Measurements from ENCODE around the gene USP25.

USP25 gene

DNA sequence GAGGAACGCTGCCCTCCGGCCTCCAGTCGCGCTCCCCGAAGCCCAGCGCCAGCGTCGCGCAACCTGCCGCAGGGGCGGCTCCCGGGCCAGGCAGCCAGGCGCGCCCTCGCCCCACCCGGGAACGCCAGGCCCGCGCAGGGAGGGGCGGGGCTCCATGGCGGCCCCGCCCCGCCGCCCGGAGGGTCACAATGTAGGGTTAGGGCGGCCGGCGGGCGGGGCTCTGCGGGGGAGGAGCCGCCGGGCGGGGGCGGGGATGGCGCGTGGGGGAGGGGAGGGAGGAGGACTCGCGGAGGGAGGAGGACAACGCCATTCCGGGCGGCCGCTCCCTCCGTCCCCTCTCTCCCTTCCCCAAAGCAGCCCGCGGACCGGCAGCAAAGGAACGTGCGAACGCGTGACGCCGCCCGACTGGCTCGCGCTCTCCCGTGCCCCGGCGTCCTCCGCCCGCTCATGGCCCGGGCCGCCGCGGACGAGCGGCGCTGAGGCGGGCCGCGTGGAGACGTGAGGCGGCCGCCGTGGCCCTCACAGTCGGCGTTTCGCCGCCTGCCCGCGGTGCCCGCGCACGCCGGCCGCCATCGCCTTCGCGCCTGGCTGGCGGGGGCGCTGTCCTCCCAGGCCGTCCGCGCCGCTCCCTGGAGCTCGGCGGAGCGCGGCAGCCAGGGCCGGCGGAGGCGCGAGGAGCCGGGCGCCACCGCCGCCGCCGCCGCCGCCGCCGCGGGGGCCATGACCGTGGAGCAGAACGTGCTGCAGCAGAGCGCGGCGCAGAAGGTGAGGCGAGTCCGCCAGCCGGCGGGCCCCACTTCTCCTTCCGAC, at the start of gene USP25:
Gene USP25 (plus strand): TSS at position 309 of the 810 bp plus-strand sequence. CDS start 412 bp downstream, at position 721.
- peak; percentile 90 to 94 for DNase-seq (ENCODE audit: low read depth in 1 of 2, low spot score in 1 of 2)
- in situ Hi-C loops (cut with HindIII; ENCODE audit: low pct_unique_long_range_greater_than_20kb, low sequenced_read_pairs) = no loop called here
- no peak for TF ChIP-seq JUND (IDR thresholded peaks at IDR 0.05; ENCODE audit: low read depth)

- no peak for TF ChIP-seq JUND (IDR thresholded peaks at IDR 0.05; ENCODE audit: low read depth)
- DNase-seq (ENCODE audit: low read depth in 1 of 2, low spot score in 1 of 2) = no peak
- in situ Hi-C loops (cut with HindIII; ENCODE audit: low pct_unique_long_range_greater_than_20kb, low sequenced_read_pairs) = no loop called here
Observed at GRCh38 chr21:15682186-15682895, 47.4 kb upstream of the USP25 start.

DNA sequence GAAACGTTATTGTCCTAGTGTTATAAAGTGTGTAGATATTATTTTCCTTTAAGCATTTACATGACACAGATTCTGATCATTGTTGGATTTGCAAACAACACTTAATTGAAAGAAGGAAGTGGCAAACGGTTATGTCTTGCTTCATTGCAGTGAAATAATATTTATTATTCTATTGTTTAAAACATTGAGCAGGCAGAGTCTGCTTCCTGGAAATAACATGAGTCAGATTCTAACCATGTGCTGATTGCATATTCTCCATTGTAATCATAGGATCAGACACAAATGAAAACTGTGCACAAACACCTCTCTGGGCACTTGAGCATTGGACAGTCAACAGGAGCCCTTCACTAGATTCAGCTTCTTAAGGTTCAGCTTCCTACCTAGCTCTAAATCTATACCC, 46.8 kb upstream of the USP25 start:
- TF ChIP-seq JUND (IDR thresholded peaks at IDR 0.05; ENCODE audit: low read depth) = no peak
- peak in 1 of 2 experiments; percentile 42 for DNase-seq (ENCODE audit: low read depth in 1 of 2, low spot score in 1 of 2)

DNA sequence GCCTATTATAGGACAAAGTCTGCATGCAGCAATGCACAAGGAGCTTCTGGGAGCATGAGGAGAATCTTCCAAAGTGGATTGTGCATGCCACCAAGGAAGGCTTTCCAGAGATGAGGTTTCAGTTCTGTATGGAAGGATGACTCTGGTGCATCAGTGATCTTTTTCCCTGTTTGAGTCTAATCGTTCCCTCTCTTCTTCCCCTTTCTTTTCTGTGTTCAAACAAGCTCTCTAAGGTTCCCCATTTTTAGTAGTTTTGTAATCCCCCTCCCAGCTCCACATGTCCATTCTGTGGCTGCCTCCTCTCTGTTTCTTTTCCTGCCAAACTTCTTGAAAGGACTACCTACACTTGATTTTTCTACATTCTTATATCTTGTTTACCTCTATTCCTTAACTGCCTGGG, 43.3 kb upstream of the USP25 start:
- TF ChIP-seq JUND (IDR thresholded peaks at IDR 0.05; ENCODE audit: low read depth) = no peak

More for the DNA sequence above, 46.8 kb upstream of the USP25 start:
- in situ Hi-C loops (cut with HindIII; ENCODE audit: low pct_unique_long_range_greater_than_20kb, low sequenced_read_pairs) = no loop called here

DNA sequence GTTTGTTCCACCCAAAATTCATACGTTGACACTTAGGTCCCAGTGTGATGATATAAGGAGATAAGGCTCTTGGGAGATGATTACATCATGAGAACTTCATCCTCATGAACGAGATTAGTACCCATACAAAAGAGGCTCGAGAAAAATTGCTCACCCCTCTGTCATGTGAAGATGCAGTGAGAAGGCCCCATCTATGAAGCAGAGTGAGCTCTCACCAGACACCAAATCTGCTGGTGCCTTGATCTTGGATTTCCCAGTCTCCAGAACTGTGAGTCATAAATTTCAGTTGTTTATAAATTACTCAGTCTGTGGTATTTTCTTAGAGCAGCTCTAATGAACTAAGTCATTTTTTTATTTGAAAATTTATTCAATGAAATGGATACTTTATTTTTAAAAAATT, 42.6 kb upstream of the USP25 start:
- in situ Hi-C loops (cut with HindIII; ENCODE audit: low pct_unique_long_range_greater_than_20kb, low sequenced_read_pairs) = no loop called here
- DNase-seq (ENCODE audit: low read depth in 1 of 2, low spot score in 1 of 2) = no peak
- TF ChIP-seq JUND (IDR thresholded peaks at IDR 0.05; ENCODE audit: low read depth) = no peak

More for the DNA sequence above, 43.3 kb upstream of the USP25 start:
- no peak for DNase-seq (ENCODE audit: low read depth in 1 of 2, low spot score in 1 of 2)
- in situ Hi-C loops (cut with HindIII; ENCODE audit: low pct_unique_long_range_greater_than_20kb, low sequenced_read_pairs) = no loop called here

- no peak for TF ChIP-seq JUND (IDR thresholded peaks at IDR 0.05; ENCODE audit: low read depth)
- in situ Hi-C loops (cut with HindIII; ENCODE audit: low pct_unique_long_range_greater_than_20kb, low sequenced_read_pairs) = no loop called here
- no peak for DNase-seq (ENCODE audit: low read depth in 1 of 2, low spot score in 1 of 2)
Observed at GRCh38 chr21:15688016-15688415, 41.8 kb upstream of the USP25 start.

DNA sequence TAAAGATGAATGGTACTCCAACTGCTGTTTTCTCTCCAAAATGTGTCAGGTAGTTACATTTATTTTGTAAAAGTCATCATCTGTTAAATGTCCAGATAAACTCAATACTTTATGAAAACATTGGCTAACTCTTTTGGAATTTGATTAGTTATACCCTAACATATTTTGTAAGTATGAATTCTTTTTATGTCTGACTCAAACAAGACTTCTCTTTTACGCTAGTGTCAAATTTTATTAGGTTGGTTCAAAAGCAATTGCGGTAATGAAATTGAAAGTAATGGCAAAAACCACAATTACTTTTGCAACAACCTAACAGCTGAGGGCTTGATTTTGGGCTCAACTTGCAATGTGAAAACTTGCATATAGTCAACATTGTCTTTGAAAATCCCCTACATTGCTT, 41.0 kb upstream of the USP25 start:
- in situ Hi-C loops (cut with HindIII; ENCODE audit: low pct_unique_long_range_greater_than_20kb, low sequenced_read_pairs) = no loop called here
- DNase-seq (ENCODE audit: low read depth in 1 of 2, low spot score in 1 of 2) = no peak
- TF ChIP-seq JUND (IDR thresholded peaks at IDR 0.05; ENCODE audit: low read depth) = no peak

DNA sequence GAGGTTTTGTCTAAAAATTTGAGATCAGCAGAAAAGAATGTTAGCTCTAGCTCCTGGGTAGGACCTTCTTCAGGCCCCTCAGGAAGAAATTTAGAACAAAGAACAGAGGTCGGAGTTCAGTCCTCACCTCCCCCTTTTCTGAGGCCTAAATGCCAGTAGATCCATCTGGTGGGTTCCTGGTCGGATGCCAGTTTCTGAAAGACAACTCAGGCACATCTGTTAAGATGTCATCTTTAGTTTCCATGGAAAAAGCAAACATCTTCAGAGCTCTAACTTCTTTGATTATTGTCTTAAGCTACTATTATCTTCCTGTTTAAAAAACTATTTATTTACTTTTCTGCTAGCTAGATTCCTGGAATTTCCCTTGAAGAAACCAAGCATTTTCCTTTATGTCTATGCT, 37.1 kb upstream of the USP25 start:
- no peak for DNase-seq (ENCODE audit: low read depth in 1 of 2, low spot score in 1 of 2)
- in situ Hi-C loops (cut with HindIII; ENCODE audit: low pct_unique_long_range_greater_than_20kb, low sequenced_read_pairs) = no loop called here
- TF ChIP-seq JUND (IDR thresholded peaks at IDR 0.05; ENCODE audit: low read depth) = no peak

GRCh38 chr21:15695241-15695640, 34.5 kb upstream of the USP25 start:
- in situ Hi-C loops (cut with HindIII; ENCODE audit: low pct_unique_long_range_greater_than_20kb, low sequenced_read_pairs) = no loop called here
- no peak for TF ChIP-seq JUND (IDR thresholded peaks at IDR 0.05; ENCODE audit: low read depth)
- DNase-seq (ENCODE audit: low read depth in 1 of 2, low spot score in 1 of 2) = no peak

DNA sequence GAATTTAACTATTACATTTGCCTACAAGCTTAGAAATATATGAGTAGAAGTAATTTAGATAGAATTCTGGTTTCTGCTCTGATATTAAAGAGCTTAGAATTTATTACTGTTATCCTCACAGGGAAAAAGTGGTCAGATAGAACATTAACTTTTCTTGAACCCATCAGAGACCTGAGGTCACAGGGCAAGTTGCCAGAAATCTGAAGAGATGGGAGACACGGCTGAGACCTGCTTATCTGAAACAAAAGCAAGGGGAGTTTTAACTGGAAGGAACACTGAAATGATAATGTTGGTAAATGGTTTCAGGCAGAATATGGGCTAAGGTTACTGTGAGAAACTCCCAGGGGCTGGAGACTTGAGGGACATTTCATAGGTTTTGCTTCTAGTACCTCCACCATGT, 28.0 kb upstream of the USP25 start:
- in situ Hi-C loops (cut with HindIII; ENCODE audit: low pct_unique_long_range_greater_than_20kb, low sequenced_read_pairs) = no loop called here
- DNase-seq (ENCODE audit: low read depth in 1 of 2, low spot score in 1 of 2) = no peak
- TF ChIP-seq JUND (IDR thresholded peaks at IDR 0.05; ENCODE audit: low read depth) = no peak

DNA sequence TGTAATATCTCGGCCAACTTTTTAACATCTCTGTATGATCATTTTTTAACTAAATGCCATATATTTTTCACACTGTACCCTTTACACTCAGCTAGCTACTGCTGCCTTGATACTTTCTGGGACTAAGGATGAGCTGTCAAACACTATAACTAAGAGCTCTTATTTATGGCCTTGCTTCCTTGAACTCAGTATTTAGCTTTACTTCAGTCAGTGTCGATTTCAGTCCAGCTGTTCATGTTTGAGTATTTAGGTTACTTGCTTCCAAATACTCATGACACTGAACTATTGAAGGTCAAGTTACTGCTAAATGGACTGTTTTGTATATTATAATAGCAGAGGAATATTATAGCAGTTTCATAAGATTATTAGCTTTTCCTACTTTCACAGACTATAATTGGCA, 25.9 kb upstream of the USP25 start:
- DNase-seq (ENCODE audit: low read depth in 1 of 2, low spot score in 1 of 2) = no peak
- no peak for TF ChIP-seq JUND (IDR thresholded peaks at IDR 0.05; ENCODE audit: low read depth)
- in situ Hi-C loops (cut with HindIII; ENCODE audit: low pct_unique_long_range_greater_than_20kb, low sequenced_read_pairs) = no loop called here

DNA sequence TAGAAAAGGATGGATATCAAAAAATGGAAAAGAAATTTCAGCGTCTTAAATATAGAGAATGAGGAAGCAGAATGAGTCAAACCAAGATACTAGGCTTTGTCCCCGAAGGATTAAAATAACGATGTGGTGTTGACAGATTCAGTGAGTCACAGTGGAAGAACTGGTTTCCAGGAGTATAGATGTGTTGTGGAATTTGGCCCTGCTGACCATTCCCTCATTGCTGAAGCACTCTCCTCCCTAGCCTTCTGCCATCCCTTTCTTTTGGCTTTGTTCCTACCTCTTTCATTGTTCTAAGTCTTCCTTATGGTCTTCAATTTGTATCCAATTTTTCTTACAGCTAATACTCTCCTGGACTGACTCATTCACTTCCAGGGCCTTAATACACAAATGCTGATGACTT, 23.1 kb upstream of the USP25 start:
- DNase-seq (ENCODE audit: low read depth in 1 of 2, low spot score in 1 of 2) = peak; percentile 25 to 94
- peak; percentile 95 for TF ChIP-seq JUND (IDR thresholded peaks at IDR 0.05; ENCODE audit: low read depth)
- in situ Hi-C loops (cut with HindIII; ENCODE audit: low pct_unique_long_range_greater_than_20kb, low sequenced_read_pairs) = no loop called here

DNA sequence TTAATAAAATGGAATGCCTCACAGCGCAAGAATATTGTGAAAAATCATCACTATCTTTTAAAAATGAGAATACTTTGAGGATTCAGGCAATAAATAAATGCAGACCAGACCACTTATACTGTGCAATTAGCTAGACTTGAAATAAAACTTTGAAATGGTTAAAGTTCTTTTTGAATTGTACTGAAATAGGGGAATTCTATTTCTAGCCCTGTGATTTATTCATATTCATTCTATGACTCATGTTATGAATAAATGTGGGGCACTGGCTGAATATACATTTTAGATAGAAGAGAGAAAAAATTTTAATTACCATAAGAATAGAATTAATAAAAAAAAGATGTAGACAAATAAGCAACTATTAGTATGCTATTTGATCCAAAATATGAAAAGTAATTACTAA, 16.4 kb upstream of the USP25 start:
- DNase-seq (ENCODE audit: low read depth in 1 of 2, low spot score in 1 of 2) = no peak
- no peak for TF ChIP-seq JUND (IDR thresholded peaks at IDR 0.05; ENCODE audit: low read depth)
- in situ Hi-C loops (cut with HindIII; ENCODE audit: low pct_unique_long_range_greater_than_20kb, low sequenced_read_pairs) = no loop called here

Measured in T47D (cell line).